ENCODE data around the gene SRSF7.

The SRSF7 gene

DNA sequence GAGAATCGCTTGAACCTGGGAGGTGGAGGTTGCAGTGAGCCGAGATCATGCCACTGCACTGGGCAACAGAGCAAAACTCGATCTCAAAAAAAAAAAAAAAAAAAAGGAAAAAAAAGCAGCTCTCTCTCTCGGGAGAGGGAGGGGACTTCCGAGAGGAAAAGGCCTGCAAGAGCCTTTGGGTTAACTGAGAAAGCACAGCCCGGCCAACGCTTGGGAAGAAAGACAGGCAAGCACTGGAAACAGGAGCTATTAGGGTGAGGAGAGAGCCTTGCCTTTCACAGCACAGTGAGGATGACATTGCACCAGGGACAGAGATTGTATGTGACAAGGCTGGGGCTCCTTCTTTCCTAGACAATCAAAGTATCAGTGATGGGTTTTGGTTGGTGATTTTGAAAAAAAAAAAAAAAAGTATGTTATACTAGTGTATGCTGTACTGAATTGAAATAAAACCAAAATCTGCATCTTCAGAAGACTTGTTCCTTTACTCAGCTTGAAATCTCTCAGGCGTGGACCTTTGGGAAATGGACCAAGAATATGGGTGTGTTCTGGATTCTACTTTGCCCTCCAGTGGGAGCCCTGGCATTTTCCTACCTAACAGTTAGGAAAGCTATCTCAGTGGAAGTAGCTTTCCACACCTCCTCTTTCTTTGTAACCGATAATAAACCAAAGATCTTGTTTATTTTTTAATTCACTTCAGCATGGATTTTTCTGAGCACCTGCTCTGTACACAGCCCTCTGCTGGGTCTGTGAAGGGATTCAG lies 16.7 kb downstream of the SRSF7 start:
- in situ Hi-C loops (cut with MboI; ENCODE audit: low sequenced_read_pairs): no loop called here

DNA sequence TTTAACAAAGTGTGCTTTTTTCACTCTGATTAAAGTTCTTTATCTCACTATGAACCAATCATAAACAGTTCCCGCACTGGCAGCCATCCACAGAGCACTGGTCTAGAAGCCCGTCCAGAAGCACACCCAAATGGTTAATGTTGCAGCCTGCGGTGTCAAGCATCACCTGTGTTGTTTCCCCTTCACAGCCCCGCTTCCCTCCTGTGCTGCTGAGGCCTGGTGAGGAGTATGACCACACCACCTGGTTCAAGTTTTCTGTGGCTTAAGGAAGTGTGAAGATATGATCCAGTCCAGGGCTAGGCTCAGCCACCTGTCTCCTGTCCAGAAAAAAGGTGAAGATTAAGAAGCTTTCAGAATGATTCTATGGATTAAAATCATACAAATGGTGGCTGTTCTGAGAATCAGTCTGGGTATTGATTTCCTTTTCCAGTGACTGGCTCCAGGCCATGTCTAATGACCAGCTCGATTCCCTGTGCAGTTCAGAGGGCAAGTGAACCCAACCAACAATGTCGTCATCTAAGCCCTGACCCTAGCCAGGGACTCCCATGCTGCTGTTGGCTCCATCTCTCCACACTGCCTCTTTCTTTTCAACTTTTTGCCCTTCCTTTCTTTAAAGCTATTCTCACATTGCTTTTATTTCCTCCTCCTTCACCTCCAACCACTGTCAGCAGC lies 17.7 kb downstream of the SRSF7 start:
- in situ Hi-C loops (cut with MboI; ENCODE audit: low sequenced_read_pairs): no loop called here

DNA sequence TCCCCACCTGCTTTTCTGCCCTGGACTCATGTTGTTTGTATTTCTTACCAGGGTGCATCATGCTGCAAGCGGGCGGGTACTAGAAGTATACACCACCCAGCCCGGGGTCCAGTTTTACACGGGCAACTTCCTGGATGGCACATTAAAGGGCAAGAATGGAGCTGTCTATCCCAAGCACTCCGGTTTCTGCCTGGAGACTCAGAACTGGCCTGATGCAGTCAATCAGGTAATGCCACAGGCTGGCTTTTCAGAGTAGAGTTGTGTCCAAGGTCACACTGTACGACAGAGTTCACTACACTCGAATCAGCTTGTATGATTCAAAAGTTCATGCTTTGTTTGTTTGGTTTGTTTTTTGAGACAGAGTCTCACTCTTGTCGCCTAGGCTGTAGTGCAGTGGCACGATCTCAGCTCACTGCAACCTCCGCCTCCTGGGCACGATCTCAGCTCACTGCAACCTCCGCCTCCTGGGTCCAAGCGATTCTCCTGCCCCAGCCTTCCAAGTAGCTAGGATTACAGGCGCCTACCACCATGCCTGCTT lies 19.4 kb downstream of the SRSF7 start:
- in situ Hi-C loops (cut with MboI; ENCODE audit: low sequenced_read_pairs): no loop called here

DNA sequence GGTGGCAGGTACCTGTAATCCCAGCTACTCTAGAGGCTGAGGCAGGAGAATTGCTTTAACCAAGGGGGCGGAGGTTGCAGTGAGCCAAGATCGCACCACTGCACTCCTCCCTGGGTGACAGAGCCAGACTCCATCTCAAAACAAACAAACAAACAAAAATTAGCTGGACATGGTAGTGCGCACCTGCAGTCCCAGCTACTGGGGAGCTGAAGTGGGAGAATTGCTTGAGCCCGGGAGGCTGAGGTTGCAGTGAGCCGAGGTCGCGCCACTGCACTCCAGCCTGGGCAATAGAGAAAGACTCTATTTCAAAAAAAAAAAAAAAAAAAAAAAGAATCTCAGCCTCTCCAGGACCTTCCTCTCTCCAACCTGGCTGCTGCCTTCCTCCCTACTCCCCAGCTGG lies 20.1 kb downstream of the SRSF7 start:
- in situ Hi-C loops (cut with MboI; ENCODE audit: low sequenced_read_pairs): no loop called here

DNA sequence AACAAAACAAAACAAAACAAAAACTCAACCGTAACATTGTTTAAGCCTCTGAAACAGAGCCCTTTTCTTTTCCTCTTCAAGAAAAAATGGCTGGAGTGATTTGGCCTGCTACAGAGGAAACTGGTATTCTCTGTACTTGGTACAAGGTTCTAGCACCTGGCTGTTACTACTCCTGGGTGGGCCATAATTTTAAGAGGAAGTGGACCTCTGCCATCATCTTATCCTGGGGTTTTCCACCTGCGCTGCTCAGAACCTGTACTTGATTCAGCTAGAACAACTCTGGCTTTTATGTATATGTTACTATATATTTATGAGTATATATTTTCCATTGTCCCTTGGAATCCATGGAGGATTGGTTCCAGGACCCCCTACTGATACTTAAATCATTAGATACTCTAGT lies 22.5 kb downstream of the SRSF7 start:
- in situ Hi-C loops (cut with MboI; ENCODE audit: low sequenced_read_pairs): no loop called here

DNA sequence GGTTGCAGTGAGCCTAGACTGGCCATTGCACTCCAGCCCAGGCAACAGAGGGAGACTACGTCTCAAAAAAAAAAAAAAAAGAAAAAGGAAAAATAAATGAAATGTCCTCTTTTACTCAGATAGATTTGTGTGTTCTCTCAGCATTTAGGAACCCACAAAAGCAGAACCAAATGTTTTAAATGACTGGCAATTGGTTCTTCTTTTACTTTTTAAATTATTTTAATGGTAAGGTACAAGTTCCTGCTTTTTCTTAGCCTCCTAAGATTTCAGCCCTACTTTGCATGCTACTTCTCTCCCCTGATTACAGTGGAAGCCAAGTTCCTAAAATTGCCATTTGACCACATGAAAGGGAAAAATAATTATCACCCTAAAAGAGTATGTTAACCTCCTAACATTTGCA lies 23.5 kb downstream of the SRSF7 start:
- in situ Hi-C loops (cut with MboI; ENCODE audit: low sequenced_read_pairs): no loop called here

DNA sequence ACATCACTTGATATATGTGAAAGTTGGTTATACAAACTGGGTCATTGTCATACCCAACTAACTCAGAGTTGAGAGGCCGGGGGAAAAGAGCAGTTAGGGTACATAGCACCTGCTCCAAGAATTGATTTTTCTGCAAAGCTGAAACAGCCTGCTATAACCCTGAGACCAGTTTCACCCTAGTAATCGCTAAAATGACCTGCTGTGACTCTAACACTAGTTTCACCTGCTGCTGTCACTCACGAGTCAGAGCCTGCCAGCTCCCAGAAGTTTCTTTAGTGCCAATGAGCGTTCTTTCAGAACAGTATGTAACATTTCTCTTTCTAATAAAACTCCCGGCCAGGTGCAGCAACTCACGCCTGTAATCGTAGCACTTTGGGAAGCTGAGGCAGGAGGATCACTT lies 28.0 kb downstream of the SRSF7 start:
- in situ Hi-C loops (cut with MboI; ENCODE audit: low sequenced_read_pairs): no loop called here

DNA sequence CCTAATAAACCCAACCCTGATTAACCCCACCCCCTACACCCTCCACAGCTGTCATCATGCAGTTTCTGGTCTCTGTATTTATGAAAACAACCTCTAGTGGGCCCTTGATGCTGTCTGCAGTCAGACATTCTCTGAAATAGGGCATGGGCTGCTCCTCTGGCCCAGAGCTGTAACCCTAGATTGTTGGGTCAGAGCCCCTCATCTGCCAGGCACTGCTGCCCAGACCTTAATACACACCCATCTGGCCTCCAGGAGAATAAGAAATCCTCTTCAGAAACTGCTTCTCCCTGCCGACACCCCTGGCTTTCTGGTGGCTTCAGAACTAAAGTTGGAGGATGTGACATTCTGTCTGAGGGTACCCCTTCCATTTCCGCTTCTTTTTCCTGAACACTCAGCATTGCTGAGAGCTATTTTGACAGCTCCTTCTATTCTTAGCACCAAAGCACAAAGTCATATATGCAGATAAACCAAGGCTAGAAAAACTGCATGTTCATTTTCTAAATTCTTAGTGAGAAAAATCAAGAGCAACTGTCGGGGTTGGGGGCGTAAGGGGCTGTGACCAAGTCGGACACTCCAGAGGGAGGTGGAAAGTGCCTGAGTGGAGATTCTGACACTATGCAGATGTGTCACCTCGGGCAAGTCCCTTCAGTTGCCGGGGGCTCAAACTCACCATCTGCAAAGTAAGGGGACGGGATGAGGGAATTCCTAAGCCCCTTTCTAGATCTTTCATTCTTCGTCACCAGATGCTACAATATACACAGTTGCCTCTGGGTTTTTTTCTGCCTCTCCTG lies 28.7 kb downstream of the SRSF7 start:
- in situ Hi-C loops (cut with MboI; ENCODE audit: low sequenced_read_pairs): no loop called here

DNA sequence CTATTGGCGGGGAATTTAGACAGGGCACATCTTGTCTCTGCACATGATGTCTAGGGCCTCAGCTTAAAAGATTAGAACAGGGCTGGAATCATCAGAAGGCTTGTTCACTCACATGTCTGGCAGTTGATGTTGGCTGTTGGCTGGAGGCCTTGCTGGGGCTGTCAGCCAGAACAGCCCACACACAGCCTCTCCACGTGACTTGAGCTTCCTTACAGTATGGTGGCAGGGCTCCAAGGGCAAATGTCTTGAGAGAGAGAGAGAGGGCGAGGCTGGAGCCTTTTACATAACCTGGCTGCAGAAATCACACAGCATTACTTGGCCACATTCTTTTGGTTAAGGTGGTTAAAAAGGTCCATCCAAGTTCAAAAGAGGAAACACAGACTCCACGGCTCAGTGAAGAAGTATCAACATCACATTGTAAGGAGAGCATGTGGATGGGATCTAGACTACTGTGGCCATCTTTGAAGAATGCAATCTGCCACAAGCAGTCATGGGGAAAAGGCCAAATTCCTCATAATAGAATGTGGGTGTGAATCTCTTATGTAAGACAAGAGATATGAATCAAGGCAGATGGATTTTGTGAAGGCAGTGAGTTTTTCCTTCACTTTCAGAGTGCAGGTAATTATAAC lies 30.4 kb downstream of the SRSF7 start:
- in situ Hi-C loops (cut with MboI; ENCODE audit: low sequenced_read_pairs): no loop called here

DNA sequence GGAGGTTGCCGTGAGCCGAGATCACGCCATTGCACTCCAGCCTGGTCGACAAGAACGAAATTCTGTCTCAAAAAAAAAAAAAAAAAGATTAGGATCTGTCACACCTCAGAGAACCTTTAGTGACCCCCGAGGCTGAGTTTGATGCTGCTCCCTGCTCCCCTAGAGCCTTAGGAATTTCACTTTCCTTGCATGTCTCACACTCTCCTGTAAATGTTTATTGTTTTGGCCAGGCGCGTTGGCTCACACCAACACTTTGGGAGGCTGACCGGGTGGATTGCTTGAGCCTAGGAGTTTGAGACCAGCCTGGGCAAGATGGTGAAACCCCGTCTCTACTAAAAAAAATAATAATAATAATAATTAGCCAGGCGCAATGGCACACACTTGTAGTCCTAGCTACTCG lies 31.5 kb downstream of the SRSF7 start:
- in situ Hi-C loops (cut with MboI; ENCODE audit: low sequenced_read_pairs): loop anchor here (10.0 kb wide), 1 partner anchor 115 kb away; the partner anchor contains the start of gene HNRNPLL

DNA sequence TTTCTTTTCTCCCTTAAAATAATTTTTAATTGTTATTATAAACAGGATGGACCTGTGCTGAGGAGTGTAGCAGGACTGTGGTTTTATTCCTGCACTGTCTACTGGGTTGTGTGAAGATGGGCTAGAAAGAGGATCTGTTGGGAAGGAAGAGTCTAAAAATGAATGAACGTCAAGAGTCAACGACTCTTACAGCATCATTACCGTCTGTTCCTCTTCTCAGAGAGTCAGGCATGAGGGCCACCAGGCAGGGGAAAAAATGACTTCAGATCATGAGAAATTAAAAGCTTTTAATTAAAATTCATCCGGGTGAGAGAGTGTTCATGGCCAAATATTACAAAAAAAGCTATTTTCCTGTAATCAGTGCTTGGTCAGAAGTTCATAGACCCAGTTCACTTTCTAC lies 32.6 kb downstream of the SRSF7 start:
- in situ Hi-C loops (cut with MboI; ENCODE audit: low sequenced_read_pairs): loop anchor here (10.0 kb wide), 1 partner anchor 114 kb away; the partner anchor contains the start of gene HNRNPLL

DNA sequence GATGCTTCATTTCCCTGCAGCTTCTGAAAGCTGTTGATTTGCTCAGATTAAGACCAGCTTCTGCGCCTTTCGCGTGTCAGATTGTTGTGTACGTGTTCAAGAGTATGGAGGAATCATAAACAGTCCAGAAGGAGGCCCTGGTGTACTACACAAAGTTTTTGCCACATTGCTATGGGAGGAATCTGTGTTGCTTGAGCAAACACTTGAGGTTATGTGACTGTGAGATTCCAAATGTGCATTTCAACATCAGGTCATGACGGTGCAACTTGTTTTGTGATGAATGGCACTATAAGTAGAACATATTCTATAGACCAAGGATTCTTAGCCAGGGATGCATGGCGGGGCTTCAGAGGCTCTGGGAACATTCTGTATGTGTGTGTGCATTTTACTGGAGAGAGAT lies 35.0 kb downstream of the SRSF7 start:
- in situ Hi-C loops (cut with MboI; ENCODE audit: low sequenced_read_pairs): loop anchor here (10.0 kb wide), 1 partner anchor 111 kb away; the partner anchor contains the start of gene HNRNPLL

DNA sequence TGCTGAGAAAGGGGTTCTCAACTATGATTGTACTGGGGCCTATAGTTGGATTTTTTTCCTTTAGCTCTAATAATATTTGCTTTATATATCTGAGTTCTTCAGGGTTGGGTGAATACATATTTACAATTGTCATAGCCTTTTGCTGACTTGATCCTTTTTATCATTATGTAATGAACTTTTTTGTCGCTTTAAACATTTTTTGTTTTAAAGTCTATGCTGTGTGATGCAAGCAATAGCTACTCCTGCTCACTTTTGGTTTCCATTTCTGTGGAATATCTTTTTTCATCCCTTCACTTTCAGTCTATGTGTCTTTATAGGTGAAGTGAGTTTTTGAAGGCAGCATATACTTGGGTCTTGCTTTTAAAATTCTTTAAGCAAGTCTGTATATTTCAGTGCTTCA lies 36.2 kb downstream of the SRSF7 start:
- in situ Hi-C loops (cut with MboI; ENCODE audit: low sequenced_read_pairs): loop anchor here (10.0 kb wide), 1 partner anchor 110 kb away; the partner anchor contains the start of gene HNRNPLL

DNA sequence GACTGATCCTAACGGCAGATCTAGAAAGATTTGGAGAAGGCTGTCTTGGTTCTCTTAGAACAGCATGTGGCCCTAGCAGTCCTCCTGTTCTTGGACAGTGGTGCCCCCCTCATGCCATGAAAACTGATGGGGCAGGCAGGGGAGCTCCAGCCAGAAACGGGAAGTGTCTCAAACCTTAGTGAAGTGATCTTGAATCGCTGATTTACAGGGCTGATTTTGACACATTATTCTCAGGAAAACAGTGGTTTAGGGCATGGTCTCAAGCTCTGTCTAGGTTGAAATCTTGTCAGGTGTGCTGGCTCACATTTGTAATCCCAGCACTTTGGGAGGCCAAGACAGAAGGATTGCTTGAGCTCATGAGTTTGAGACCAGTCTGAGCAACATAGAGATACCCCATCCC lies 37.8 kb downstream of the SRSF7 start:
- in situ Hi-C loops (cut with MboI; ENCODE audit: low sequenced_read_pairs): loop anchor here (10.0 kb wide), 1 partner anchor 109 kb away; the partner anchor contains the start of gene HNRNPLL

DNA sequence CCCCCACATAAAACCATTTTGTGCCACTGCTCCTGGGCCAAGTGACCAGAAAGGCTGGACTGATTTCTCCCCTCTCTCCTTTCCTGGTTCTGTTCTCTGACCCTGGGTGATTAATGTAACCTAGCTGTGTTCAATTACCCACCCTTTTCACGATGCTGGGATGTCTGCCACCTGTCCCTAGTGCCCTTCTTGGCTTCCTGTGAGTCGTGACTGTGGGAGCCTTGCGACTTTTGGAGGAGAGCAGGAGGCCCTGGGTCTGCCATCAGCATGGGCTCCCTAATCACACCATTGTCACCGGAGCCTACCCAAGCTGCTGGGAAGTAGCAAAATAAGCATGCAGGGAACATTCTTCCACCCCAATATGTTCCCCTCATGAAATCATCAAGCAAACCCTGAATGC lies 38.3 kb downstream of the SRSF7 start:
- in situ Hi-C loops (cut with MboI; ENCODE audit: low sequenced_read_pairs): loop anchor here (10.0 kb wide), 1 partner anchor 108 kb away; the partner anchor contains the start of gene HNRNPLL

DNA sequence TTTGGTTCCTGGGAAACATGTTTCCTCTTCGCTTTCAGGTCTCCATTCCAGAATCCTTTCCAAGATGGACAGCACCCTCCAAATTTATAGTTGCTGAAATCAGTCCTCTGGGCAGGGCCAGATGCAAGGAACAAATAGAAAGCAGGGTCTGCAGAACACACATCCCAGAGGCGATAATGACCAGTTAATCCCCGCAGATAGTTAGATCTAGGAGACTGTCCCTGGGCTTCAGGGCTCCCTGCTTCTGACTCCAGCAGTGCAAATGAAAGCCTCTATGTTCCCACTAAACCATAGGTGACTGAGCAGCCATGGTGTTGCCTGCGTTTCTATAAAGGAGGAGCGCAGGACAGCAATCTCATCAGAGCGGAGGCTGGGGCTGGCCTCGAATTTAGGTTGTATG lies 38.7 kb downstream of the SRSF7 start:
- in situ Hi-C loops (cut with MboI; ENCODE audit: low sequenced_read_pairs): loop anchor here (10.0 kb wide), 1 partner anchor 108 kb away; the partner anchor contains the start of gene HNRNPLL

DNA sequence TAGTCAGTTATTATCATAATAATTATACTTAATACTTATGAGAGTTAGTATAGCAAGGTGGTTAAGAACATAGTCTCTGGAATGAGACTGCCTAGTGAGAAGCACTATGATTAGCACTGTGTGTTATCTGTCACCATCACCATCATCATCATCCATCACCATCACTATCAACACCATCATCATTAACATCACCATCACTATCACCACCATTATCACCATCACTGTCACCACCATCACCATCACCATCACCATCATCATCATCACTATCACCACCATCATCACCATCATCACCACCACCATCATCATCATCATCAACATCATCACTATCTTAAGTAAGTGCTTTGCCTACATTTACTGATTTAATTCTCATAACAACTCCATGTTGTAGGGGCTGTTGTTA lies 39.6 kb downstream of the SRSF7 start:
- in situ Hi-C loops (cut with MboI; ENCODE audit: low sequenced_read_pairs): loop anchor here (10.0 kb wide), 1 partner anchor 107 kb away; the partner anchor contains the start of gene HNRNPLL

DNA sequence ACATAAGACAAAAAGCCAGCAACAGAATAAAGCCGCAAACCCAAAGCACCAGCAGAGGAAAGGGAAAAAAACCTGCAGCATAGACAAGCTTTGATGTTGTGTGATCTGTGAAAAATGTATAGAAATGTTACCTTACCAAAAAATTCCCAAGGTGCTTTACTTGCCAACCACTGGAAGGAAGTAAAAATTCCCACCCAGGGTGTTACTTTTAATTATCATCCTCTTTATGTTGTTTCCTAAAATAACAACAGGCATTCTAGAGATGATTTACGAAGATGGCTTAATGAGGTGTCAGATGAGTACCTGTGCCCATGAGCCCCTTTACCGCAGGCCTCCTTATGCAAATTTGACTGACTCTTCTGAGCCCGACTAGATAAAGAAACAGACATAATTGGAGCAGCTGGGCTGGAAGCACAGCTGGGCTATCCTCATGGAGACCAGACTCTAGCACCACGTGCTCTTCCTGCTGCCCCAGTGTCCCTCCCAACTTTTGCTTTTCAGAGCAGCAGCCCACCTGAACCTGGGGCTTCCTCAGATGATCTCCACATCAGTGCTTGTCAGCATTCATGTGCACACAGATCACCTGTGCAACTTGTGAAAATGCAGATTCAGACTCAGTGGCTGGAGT lies 41.5 kb downstream of the SRSF7 start:
- in situ Hi-C loops (cut with MboI; ENCODE audit: low sequenced_read_pairs): loop anchor here (10.0 kb wide), 1 partner anchor 105 kb away; the partner anchor contains the start of gene HNRNPLL

DNA sequence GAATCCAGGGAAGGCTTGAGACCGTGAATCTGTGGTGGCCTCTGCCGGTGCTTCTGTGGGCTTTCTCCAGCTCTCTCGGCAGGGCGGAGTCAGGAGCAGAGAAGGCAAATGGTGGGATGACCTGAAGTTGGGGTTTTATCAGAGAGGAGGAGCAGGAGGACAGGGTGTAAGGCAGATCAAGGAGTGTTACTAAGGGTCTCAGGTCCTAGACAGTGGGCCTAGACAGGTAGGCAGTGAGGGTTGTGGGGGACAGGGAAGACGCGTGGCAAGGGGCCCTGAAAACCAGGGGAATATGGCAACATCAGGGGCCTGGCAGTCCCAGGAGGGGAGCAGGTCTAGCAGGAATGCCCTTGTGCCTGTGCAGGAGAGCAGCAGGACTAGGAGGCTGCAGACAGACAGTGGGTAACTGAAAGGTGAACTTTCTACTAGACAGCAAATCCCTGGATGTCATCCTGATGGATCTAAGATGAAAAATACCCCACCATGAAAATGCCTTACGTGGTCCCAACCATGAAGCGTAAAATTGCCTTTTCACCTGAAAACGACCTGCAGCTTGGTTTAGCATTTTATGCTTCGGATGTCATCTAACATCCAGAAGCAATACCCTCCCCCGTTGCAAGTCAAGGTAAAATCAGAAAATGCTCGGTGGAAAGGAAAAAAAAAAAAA lies 42.1 kb downstream of the SRSF7 start:
- in situ Hi-C loops (cut with MboI; ENCODE audit: low sequenced_read_pairs): no loop called here

Data from HL-60/S4 treated with retinoic acid at 250 ng/mL for 4 days and 3 days (cell line).